ENCODE data around the gene DLX1.

Gene DLX1

GRCh38 chr2:172092716-172093415 is 7.6 kb downstream of the DLX1 start:
- TF ChIP-seq, protein P1, sequence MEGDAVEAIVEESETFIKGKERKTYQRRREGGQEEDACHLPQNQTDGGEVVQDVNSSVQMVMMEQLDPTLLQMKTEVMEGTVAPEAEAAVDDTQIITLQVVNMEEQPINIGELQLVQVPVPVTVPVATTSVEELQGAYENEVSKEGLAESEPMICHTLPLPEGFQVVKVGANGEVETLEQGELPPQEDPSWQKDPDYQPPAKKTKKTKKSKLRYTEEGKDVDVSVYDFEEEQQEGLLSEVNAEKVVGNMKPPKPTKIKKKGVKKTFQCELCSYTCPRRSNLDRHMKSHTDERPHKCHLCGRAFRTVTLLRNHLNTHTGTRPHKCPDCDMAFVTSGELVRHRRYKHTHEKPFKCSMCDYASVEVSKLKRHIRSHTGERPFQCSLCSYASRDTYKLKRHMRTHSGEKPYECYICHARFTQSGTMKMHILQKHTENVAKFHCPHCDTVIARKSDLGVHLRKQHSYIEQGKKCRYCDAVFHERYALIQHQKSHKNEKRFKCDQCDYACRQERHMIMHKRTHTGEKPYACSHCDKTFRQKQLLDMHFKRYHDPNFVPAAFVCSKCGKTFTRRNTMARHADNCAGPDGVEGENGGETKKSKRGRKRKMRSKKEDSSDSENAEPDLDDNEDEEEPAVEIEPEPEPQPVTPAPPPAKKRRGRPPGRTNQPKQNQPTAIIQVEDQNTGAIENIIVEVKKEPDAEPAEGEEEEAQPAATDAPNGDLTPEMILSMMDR (conservative IDR thresholded peaks at IDR 0.05; ENCODE audit: low read length), result no peak
- no peak for DNase-seq (ENCODE audit: low read depth)
- H3K4me3 ChIP-seq (ENCODE audit: low read length), result peak overlapping the region; percentile 24

DNA sequence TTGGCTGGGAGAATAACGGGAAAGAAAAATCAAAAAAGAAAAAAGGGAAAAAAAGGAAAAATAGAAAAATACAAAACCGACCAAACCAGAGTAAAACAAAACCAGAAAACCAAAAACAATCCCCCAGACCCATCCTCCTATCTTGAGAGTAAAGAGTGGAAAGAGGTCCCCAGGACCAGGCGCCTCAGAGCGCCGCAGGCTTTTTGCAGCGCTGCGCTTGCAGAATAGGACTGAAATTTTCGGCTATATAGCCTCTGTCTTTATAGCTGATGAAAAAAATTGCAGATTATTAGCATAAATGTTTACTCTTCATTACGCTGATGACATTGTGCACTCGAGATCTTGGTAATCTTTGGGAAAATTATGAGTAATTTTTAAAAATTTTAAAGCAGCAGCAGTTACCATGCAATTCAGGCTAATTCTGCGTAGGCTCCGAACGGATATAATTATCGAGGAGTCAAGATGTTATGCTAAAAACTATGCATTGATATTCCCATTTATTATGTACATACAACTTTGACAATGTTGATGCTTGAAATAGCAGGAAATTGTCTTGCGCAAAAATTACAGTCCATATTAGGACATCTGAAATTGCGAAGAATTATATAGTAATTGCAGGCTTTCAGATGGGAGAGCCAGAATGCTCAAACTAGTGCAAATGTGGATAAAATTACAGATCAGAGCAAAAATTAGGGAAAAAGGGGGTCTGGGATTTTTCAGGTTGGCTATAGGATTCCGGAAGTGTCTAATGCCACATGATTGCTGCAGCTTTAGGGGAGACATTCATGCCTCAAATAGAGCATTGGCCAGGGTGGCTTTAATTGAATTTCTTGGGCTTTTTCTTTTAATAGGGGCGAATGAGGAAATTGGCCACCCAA is 8.3 kb downstream of the DLX1 start:
- H3K4me3 ChIP-seq (ENCODE audit: low read length), result peak overlapping the region; percentile 76
- no peak for DNase-seq (ENCODE audit: low read depth)
- TF ChIP-seq, protein P1 (conservative IDR thresholded peaks at IDR 0.05; ENCODE audit: low read length), result no peak

DNA sequence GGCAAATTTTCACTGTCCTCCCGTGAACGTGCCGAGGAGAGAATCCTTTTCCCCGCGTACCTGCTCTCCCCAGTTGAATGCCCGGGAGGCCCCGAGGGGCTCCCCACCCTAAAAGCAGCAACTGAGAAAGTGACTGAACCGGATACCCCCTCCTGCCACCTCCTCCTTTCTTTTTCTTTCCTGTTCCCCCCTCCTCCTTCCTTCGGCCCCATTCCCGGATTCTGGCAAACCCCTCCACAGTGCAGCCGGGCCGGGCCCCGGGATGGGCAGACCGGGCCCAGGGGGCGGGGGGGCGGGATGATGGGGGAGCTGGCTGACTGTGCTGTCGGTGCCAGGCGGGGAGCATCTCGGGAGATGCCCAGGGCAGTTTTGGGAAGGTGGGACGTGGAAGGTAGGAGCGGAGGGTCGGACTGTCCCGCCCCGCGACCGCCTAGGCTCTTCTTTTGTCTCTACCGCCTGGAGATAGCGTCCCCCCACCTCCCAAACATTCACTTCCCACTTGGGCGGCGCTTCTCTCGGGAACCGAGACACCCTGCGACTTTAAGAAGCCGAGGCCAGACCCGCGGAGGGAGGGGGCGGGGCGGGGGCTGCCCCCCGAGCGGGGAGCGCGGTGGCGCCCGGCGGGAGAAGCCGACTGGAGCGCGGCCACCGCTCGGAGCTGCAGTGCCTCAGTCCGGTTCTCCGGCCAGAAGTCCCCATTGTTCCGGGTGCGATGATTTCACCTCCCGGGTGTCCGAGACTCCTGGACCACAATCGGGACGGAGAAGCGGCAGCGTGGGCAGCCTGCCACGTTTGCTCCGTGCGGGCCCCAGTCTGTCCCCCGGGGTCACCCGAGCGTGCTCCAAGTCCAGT is 9.2 kb downstream of the DLX1 start:
- TF ChIP-seq, protein P1 (conservative IDR thresholded peaks at IDR 0.05; ENCODE audit: low read length), result no peak
- DNase-seq (ENCODE audit: low read depth), result no peak

GRCh38 chr2:172095146-172095904 is 10.0 kb downstream of the DLX1 start:
- TF ChIP-seq, protein P1 (conservative IDR thresholded peaks at IDR 0.05; ENCODE audit: low read length), result no peak
- H3K4me3 ChIP-seq (ENCODE audit: low read length), result peak overlapping the region; percentile 76
- DNase-seq (ENCODE audit: low read depth), result peak; percentile 95

More for the DNA sequence above, 9.2 kb downstream of the DLX1 start:
- H3K4me3 ChIP-seq (ENCODE audit: low read length), result peak overlapping the region; percentile 76

DNA sequence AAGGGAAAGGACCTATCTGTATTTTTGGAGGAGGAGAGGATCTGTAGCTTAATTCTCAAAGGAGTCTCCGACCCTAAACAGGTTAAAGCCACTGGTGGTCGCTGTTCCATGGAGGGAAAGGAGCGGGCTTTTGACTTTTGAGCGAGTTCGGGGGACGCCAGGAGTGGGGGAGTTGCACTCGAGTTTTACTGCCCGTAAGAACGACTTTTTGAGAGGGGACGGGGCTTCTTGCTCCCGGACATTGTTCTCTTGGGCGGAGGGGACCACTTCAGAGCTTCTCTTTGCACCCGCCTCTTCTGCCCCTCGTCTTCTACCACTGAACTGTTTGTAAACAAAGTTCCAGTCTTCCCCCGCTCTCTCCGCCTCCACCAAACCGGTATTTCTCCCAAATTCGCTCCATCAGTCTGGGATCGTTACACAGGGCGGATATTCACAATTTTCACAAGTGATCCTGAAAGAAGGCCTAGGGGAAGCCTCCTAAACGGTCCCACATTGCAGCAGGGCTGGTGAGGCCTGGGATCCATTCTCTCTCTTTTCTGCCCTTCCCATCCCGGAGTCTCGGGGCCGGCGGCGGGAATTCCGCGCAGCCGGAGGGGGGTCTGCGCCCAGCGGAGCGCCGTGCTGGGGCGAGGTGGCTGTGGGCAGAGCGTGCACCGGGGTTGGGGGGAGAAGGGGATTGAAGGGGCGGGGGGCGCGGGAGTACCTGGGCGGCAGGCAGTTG is 10.8 kb downstream of the DLX1 start:
- DNase-seq (ENCODE audit: low read depth), result no peak
- peak overlapping the region; percentile 76 for H3K4me3 ChIP-seq (ENCODE audit: low read length)
- TF ChIP-seq, protein P1 (conservative IDR thresholded peaks at IDR 0.05; ENCODE audit: low read length), result peak; percentile 39

All from AG10803 (cell line).